Neuronal stem cell (in vitro differentiated cells): ENCODE measurements around the gene RPL19.
A peak's percentile ranks its signal among the peaks of the same experiment; 100 is the strongest.

ENCODE experiments used
- DNase-seq: peaks from one replicate; pipeline ENCODE4 v3.0.0-alpha.2; 2013; ENCODE audit warnings: low spot score
- H2AFZ ChIP-seq: one replicate; pipeline ENCODE4 v1.6.1; 2013; ENCODE audit warnings: mild to moderate bottlenecking, low read length, inconsistent platforms
- H2AK5ac ChIP-seq: 2 replicates; pipeline ENCODE4 v1.6.1; 2013; ENCODE audit warnings: low read depth, mild to moderate bottlenecking, inconsistent platforms, low read length, moderate library complexity, mixed read lengths
- H2BK120ac ChIP-seq: 2 replicates; pipeline ENCODE4 v1.6.1; 2013; ENCODE audit warnings: low read depth, mild to moderate bottlenecking, inconsistent platforms, low read length, moderate library complexity, mixed read lengths
- H2BK12ac ChIP-seq: one replicate; pipeline ENCODE4 v1.6.1; 2013; ENCODE audit warnings: low read length, inconsistent platforms
- H2BK15ac ChIP-seq: 2 replicates; pipeline ENCODE4 v1.6.1; 2013; ENCODE audit warnings: mild to moderate bottlenecking, low read length, inconsistent platforms, mixed read lengths
- H2BK5ac ChIP-seq: one replicate; pipeline ENCODE4 v1.6.1; 2013; ENCODE audit warnings: inconsistent platforms, mild to moderate bottlenecking, low read length, moderate library complexity
- H3K14ac ChIP-seq: one replicate; pipeline ENCODE4 v1.6.1; 2013; ENCODE audit warnings: low read length, inconsistent platforms
- H3K18ac ChIP-seq: 2 replicates; pipeline ENCODE4 v1.6.1; 2013; ENCODE audit warnings: low read length, inconsistent platforms
- H3K23ac ChIP-seq: 2 replicates; pipeline ENCODE4 v1.6.1; 2013; ENCODE audit warnings: low read depth, mild to moderate bottlenecking, mixed read lengths, low read length, inconsistent platforms; ENCODE audit not compliant: poor library complexity
- H3K27ac ChIP-seq: replicated peaks from 3 replicates; pipeline ENCODE4 v1.5.1; 2013; ENCODE audit warnings: low read length, inconsistent platforms
- H3K27me3 ChIP-seq, 3 experiments: 2 replicates each; pipeline ENCODE4 v1.6.1; 2013; ENCODE audit warnings: low read length in 3 of 3, mild to moderate bottlenecking in 2 of 3, inconsistent platforms in 1 of 3, low read depth in 1 of 3, mixed read lengths in 1 of 3, moderate library complexity in 1 of 3; ENCODE audit not compliant: control insufficient read depth in 3 of 3, insufficient read depth in 3 of 3
- H3K36me3 ChIP-seq, 2 donors: replicated peaks in 1 of 2; 2 replicates each; pipeline ENCODE4 v1.6.1; 2013; ENCODE audit warnings: low read length in 2 of 2; ENCODE audit not compliant: control insufficient read depth in 2 of 2, insufficient read depth in 2 of 2
- H3K4ac ChIP-seq: 2 replicates; pipeline ENCODE4 v1.6.1; 2013; ENCODE audit warnings: inconsistent platforms, mild to moderate bottlenecking, low read length, moderate library complexity
- H3K4me1 ChIP-seq, 2 donors: 1 replicate in 1 of 2; 2 replicates in 1 of 2; pipeline ENCODE4 v1.6.1; 2013; ENCODE audit warnings: low read length in 2 of 2, low read depth in 1 of 2; ENCODE audit not compliant: control insufficient read depth in 2 of 2, insufficient read depth in 1 of 2
- H3K4me2 ChIP-seq: one replicate; pipeline ENCODE4 v1.6.1; 2013; ENCODE audit warnings: mild to moderate bottlenecking, low read length, inconsistent platforms; ENCODE audit not compliant: insufficient read depth, poor library complexity, severe bottlenecking
- H3K4me3 ChIP-seq, 2 donors: 2 replicates each; pipeline ENCODE4 v1.5.1; 2013; ENCODE audit warnings: low read length in 2 of 2, mild to moderate bottlenecking in 2 of 2, inconsistent platforms in 1 of 2, moderate library complexity in 1 of 2
- H3K79me1 ChIP-seq: one replicate; pipeline ENCODE4 v1.6.1; 2013; ENCODE audit warnings: low read depth, mild to moderate bottlenecking, inconsistent platforms, low read length, moderate library complexity
- H3K9ac ChIP-seq: one replicate; pipeline ENCODE4 v1.6.1; 2013; ENCODE audit warnings: mild to moderate bottlenecking, low read depth, low read length, inconsistent platforms; ENCODE audit not compliant: poor library complexity
- H3K9me3 ChIP-seq, 2 donors: replicated peaks in 1 of 2; 2 replicates each; pipeline versions ENCODE3 to v1.6.1; 2013; ENCODE audit warnings: low read length in 2 of 2, mild to moderate bottlenecking in 2 of 2, inconsistent platforms in 1 of 2, low read depth in 1 of 2, mixed read lengths in 1 of 2, moderate library complexity in 1 of 2; ENCODE audit not compliant: control insufficient read depth in 2 of 2, insufficient read depth in 1 of 2
- H4K8ac ChIP-seq: one replicate; pipeline ENCODE4 v1.6.1; 2013; ENCODE audit warnings: low read depth, mild to moderate bottlenecking, inconsistent platforms, low read length, moderate library complexity
- H4K91ac ChIP-seq: one replicate; pipeline ENCODE4 v1.6.1; 2013; ENCODE audit warnings: low read length, low read depth, mild to moderate bottlenecking, inconsistent platforms; ENCODE audit not compliant: poor library complexity
- WGBS, 2 donors: extraction: QIAGEN DNeasy Blood & Tissue Kit; methylation state at CpG; one replicate each; pipeline ENCODE4 v1.1.7; 2013; ENCODE audit warnings: missing lambda C conversion rate in 2 of 2, mixed read lengths in 1 of 2; ENCODE audit not compliant: insufficient read length in 2 of 2, insufficient replicate concordance in 1 of 2; ENCODE audit errors: extremely low coverage in 2 of 2; 5-methylcytosine and 5-hydroxymethylcytosine counted together

The RPL19 gene

DNA sequence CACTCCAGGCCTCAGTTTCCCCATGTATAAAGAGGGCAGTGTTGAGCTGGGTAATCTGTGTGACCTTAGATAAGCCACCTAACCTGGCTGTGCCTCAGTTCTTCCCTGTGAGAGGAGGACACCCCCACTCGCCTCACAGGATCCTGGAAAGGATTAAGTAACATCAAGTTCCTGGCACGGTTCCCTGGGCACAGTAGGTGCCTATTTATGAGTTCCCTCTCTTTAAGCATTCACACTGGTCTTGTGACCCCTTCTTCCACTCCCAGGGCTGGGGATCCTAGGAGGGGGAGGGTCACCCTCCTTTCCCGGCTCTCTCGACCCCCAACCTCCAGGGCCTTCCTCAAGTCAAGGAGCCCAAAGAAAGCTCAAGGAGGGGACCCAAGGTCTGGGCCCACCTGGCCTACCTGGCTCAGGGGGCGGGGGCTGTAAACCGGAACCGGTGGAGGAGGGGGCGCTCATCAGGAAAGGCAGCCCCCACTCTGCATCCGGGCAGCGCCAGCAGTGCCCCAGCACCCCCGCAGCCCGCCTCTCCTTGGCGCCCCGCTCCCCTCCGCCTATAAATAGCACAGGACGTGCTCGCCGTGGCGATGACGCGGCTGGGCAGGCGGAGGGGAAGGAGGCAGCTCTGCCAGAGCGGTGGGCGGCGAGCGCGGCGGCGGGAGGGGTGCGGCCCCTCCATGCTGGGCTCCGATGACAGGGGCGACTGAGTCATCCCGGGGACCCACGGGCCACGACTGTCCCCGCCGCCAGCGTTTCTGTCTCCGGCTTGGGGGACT, 9.4 kb downstream of the RPL19 start:
- Histone ChIP-seq H3K23ac (peak overlapping the region; percentile 71), H3K14ac (peak overlapping the region; percentile 76), H3K36me3 (peaks cover 4 to 8% of the 10 kb centered on the region in 2 donors), H2AK5ac (peak overlapping the region; percentile 86), H2BK5ac (peak overlapping the region; percentile 57), H3K9ac (peak overlapping the region; percentile 79), H2BK120ac (no peak overlapping the region), H3K4me2 (peak overlapping the region; percentile 94), H2BK15ac (peak overlapping the region; percentile 74), H3K27me3 (peaks cover 0 to 63% (median 15%) of the 10 kb centered on the region in 3 experiments), H4K91ac (no peak overlapping the region), H3K4me3 (peak overlapping the region; percentile 9 to 67), H2AFZ (peak overlapping the region; percentile 77), H3K9me3 (no peaks in the 10 kb centered on the region), H4K8ac (peak overlapping the region; percentile 86), H3K27ac (no peak overlapping the region), H3K79me1 (no peaks in the 10 kb centered on the region), H3K4ac (no peak overlapping the region), H3K18ac (peak overlapping the region; percentile 96), H2BK12ac (peak overlapping the region; percentile 95), H3K4me1 (peaks cover 14 to 18% of the 10 kb centered on the region in 2 donors)
- WGBS, 2 donors = no CpG with 5 or more reads among the region's 39 CpGs
- DNase-seq = no peak

GRCh38 chr17:39210093-39210434, 10.0 kb downstream of the RPL19 start:
- Histone ChIP-seq H3K36me3 (peaks cover 2 to 3% of the 10 kb centered on the region in 2 donors), H2BK5ac (peak overlapping the region; percentile 57), H2AK5ac (peak overlapping the region; percentile 86), H3K27me3 (peaks cover 0 to 68% (median 15%) of the 10 kb centered on the region in 3 experiments), H4K91ac (no peak overlapping the region), H3K79me1 (no peaks in the 10 kb centered on the region), H2AFZ (peak overlapping the region; percentile 77), H3K4me3 (peak overlapping the region in 1 of 2 donors; percentile 67), H2BK15ac (peak overlapping the region; percentile 74), H4K8ac (peak overlapping the region; percentile 86), H2BK12ac (peak overlapping the region; percentile 95), H3K4me1 (peaks cover 14 to 18% of the 10 kb centered on the region in 2 donors), H3K9ac (peak overlapping the region; percentile 79), H3K23ac (peak overlapping the region; percentile 71), H3K4ac (no peak overlapping the region), H3K4me2 (peak overlapping the region; percentile 94), H3K9me3 (no peaks in the 10 kb centered on the region), H2BK120ac (no peak overlapping the region), H3K27ac (no peak overlapping the region), H3K18ac (peak overlapping the region; percentile 96), H3K14ac (peak overlapping the region; percentile 76)
- DNase-seq = no peak
- no CpG with 5 or more reads among the region's 22 CpGs for WGBS, 2 donors

- no peak overlapping the region for H3K14ac ChIP-seq
- no peaks in the 10 kb centered on the region for H3K9me3 ChIP-seq
- no peaks in the 10 kb centered on the region for H3K36me3 ChIP-seq
- peaks cover 0 to 89% (median 21%) of the 10 kb centered on the region in 3 experiments for H3K27me3 ChIP-seq
- no peak for DNase-seq
- no peak overlapping the region for H4K91ac ChIP-seq
- H3K79me1 ChIP-seq = no peaks in the 10 kb centered on the region
- no peak overlapping the region for H3K4me2 ChIP-seq
- peak overlapping the region; percentile 45 for H2BK5ac ChIP-seq
- no peak overlapping the region for H4K8ac ChIP-seq
- H2BK15ac ChIP-seq = peak overlapping the region; percentile 60
- no peak overlapping the region for H2BK120ac ChIP-seq
- H3K23ac ChIP-seq = peak overlapping the region; percentile 68
- peak overlapping the region; percentile 40 for H3K18ac ChIP-seq
- no peak overlapping the region for H3K9ac ChIP-seq
- H2AK5ac ChIP-seq = peak overlapping the region; percentile 68
- no peak overlapping the region for H3K4ac ChIP-seq
- H3K27ac ChIP-seq = no peak overlapping the region
- WGBS, 2 donors = no CpG with 5 or more reads among the region's 11 CpGs
- peak overlapping the region in 1 of 2 donors; percentile 23 for H3K4me3 ChIP-seq
- H3K4me1 ChIP-seq = peaks cover 14 to 18% of the 10 kb centered on the region in 2 donors
- H2BK12ac ChIP-seq = no peak overlapping the region
- H2AFZ ChIP-seq = no peak overlapping the region
These were observed 12.2 kb downstream of the RPL19 start for GRCh38 chr17:39212195-39212810.

DNA sequence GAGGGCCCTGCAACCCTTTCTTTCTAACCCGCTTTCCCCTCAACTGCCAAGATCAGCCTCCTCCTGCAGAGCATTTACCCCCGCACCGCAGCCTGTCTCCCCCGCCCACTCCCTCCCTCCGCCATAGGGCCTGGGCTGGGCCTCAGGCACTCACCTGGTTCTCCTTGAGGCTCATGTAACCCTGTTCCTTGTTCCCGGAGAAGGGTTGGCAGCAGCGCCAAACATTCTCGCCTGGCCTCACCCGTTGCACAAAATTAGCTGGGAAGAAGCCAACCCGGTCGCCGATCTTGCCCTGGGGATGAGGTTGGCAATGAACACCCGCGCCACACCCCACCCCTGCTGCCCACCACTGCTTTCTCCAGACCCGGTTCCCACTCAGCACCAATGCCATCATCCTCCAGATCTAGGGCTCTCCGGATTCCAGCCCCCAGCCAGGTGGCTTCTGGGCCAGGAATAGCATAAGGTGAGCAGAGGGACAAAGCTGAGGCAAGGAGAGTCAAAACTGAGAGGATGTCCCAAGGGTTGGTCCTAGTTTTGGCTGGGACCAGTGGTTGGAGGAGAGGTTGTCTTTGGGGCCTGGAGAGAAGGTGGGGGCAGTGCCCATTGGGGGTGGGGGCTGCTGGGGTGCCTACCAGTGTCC, 12.9 kb downstream of the RPL19 start:
- H3K4ac ChIP-seq = no peak overlapping the region
- H4K91ac ChIP-seq = no peak overlapping the region
- H4K8ac ChIP-seq = no peak overlapping the region
- no peak overlapping the region for H3K4me3 ChIP-seq
- no peak overlapping the region for H2BK15ac ChIP-seq
- no peak overlapping the region for H3K27ac ChIP-seq
- H3K14ac ChIP-seq = no peak overlapping the region
- no CpG with 5 or more reads among the region's 16 CpGs for WGBS, 2 donors
- no peak overlapping the region for H3K18ac ChIP-seq
- no peak overlapping the region for H2AFZ ChIP-seq
- H2BK120ac ChIP-seq = no peak overlapping the region
- peak overlapping the region; percentile 45 for H2BK5ac ChIP-seq
- peaks cover 14 to 18% of the 10 kb centered on the region in 2 donors for H3K4me1 ChIP-seq
- no peaks in the 10 kb centered on the region for H3K79me1 ChIP-seq
- no peak overlapping the region for H2BK12ac ChIP-seq
- no peak overlapping the region for H3K4me2 ChIP-seq
- no peaks in the 10 kb centered on the region for H3K36me3 ChIP-seq
- H3K9me3 ChIP-seq = no peaks in the 10 kb centered on the region
- H3K27me3 ChIP-seq = peaks cover 0 to 92% (median 24%) of the 10 kb centered on the region in 3 experiments
- H3K23ac ChIP-seq = no peak overlapping the region
- no peak overlapping the region for H3K9ac ChIP-seq
- DNase-seq = no peak
- peak overlapping the region; percentile 9 for H2AK5ac ChIP-seq
